ENCODE measurements around the gene FBXO42.

DNA sequence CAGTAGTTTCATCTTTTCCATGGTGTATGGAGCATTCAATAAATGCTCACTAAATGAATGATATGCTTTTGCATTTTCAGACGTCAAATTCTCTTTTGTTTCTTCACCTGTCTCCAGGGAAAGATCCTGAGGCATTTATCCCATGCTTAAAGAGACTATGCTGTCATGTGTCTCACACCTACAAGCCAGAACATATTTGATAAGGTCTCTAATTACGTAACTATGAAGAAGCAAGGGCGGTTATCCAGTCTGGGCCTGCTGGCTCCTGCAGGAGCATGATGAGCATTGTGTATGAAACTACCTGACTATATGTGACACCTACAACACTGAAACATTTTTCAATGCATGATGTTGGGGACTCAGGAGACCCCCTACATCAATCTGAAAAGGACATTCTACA lies 51.8 kb downstream of the FBXO42 start:
- TF ChIP-seq CTCF (IDR thresholded peaks at IDR 0.05) = no peak
- no peak for TF ChIP-seq POLR2A (IDR thresholded peaks at IDR 0.05)
